Measurements from ENCODE around the gene TSHR. TPM values are rescaled to one million over a fixed set of nuclear protein-coding genes. Genes with fewer than 3 reads are reported as not detected.

Gene TSHR
- total and polyA plus RNA-seq, 3 experiments from 2014 or later, result not detected

DNA sequence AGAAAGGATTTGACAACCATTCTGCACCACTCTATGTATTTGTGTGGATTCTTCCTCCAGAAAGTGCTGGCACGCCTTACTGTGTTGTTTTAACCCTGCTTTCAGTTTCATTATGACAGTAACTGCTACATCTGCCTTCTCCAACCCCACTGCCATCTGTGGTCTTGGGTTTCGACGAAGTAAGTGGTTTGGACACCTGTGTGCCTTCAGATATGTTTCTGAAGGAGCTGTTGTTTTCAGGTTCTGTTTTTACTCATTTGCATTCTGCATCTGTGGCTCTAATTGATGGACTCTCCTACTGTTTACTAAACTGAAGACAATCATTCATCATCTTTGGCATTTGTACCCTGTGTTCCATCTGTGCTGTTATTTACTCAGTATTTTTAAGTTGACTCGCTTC is 4.1 kb downstream of the TSHR start:
- Mint-ChIP-seq H3K4me1 (peaks cover 41 to 56% (median 54%) of the 10 kb centered on the region in 3 donors), H3K9me3 (no peaks in the 10 kb centered on the region), H3K4me3 (peak overlapping the region; percentile 75 to 86 (median 80)), H3K36me3 (peaks cover 0 to 3% (median 0%) of the 10 kb centered on the region in 3 donors), H3K27ac (peak overlapping the region; percentile 62 to 95 (median 84)), H3K27me3 (peaks cover 0 to 2% of the 10 kb centered on the region in 2 donors)
- POLR2A ChIA-PET, result no interaction called here
- DNase-seq, result peak; percentile 33 to 76 (median 38)
- Histone ChIP-seq H3K4me1 (ENCODE audit: insufficient read depth, low read length) (peaks cover 19% of the 10 kb centered on the region), H3K27ac (ENCODE audit: low read depth, low read length) (no peak overlapping the region), H3K9me3 (ENCODE audit: low read length) (no peaks in the 10 kb centered on the region), H3K27me3 (ENCODE audit: insufficient read depth, low read length, poor library complexity, severe bottlenecking) (no peaks in the 10 kb centered on the region), H3K4me3 (ENCODE audit: low read length) (peak overlapping the region; percentile 21), H3K36me3 (ENCODE audit: insufficient read depth, low read length) (no peaks in the 10 kb centered on the region)
- CTCF ChIA-PET, result interaction anchor here (1.4 to 10.0 kb wide), 3 partner anchors 10 to 211 kb away, joined by 5 to 152 read pairs (median 32); no protein-coding TSS in a partner anchor

GRCh38 chr14:80965037-80965436 is 9.6 kb downstream of the TSHR start:
- DNase-seq, result no peak
- H3K27ac Mint-ChIP-seq, result no peak overlapping the region
- H3K4me1 Mint-ChIP-seq, result peaks cover 4 to 5% (median 4%) of the 10 kb centered on the region in 3 donors
- no peak overlapping the region for H3K4me3 Mint-ChIP-seq
- peaks cover 2% of the 10 kb centered on the region for H3K4me1 ChIP-seq (ENCODE audit: insufficient read depth, low read length)
- H3K9me3 Mint-ChIP-seq, result no peaks in the 10 kb centered on the region
- H3K36me3 ChIP-seq (ENCODE audit: insufficient read depth, low read length), result no peaks in the 10 kb centered on the region
- no peaks in the 10 kb centered on the region for H3K27me3 ChIP-seq (ENCODE audit: insufficient read depth, low read length, poor library complexity, severe bottlenecking)
- H3K27ac ChIP-seq (ENCODE audit: low read depth, low read length), result no peak overlapping the region
- H3K4me3 ChIP-seq (ENCODE audit: low read length), result no peak overlapping the region
- CTCF ChIA-PET, result no interaction called here
- POLR2A ChIA-PET, result no interaction called here
- H3K27me3 Mint-ChIP-seq, result no peaks in the 10 kb centered on the region
- no peaks in the 10 kb centered on the region for H3K36me3 Mint-ChIP-seq
- H3K9me3 ChIP-seq (ENCODE audit: low read length), result no peaks in the 10 kb centered on the region

- Mint-ChIP-seq H3K27me3 (no peaks in the 10 kb centered on the region), H3K9me3 (no peaks in the 10 kb centered on the region), H3K36me3 (no peaks in the 10 kb centered on the region), H3K4me3 (peak overlapping the region in 5 of 7 donors; percentile 1 to 55 (median 35)), H3K4me1 (peaks cover 24 to 48% (median 31%) of the 10 kb centered on the region in 3 donors), H3K27ac (peak overlapping the region in 6 of 8 donors; percentile 15 to 91 (median 48))
- Histone ChIP-seq H3K27ac (ENCODE audit: low read depth, low read length) (no peak overlapping the region), H3K36me3 (ENCODE audit: insufficient read depth, low read length) (no peaks in the 10 kb centered on the region), H3K27me3 (ENCODE audit: insufficient read depth, low read length, poor library complexity, severe bottlenecking) (no peaks in the 10 kb centered on the region), H3K9me3 (ENCODE audit: low read length) (no peaks in the 10 kb centered on the region), H3K4me3 (ENCODE audit: low read length) (no peak overlapping the region), H3K4me1 (ENCODE audit: insufficient read depth, low read length) (peaks cover 5% of the 10 kb centered on the region)
- POLR2A ChIA-PET, result no interaction called here
- CTCF ChIA-PET, result interaction anchor here (0.7 to 6.4 kb wide), 6 partner anchors 9 to 196 kb away, joined by 3 to 32 read pairs (median 5); partner anchors contain the start of gene TSHR
- peak in 1 of 5 donors; percentile 40 for DNase-seq
Measured at GRCh38 chr14:80973931-80974641, 18.7 kb downstream of the TSHR start.

- ChIA-PET POLR2A (no interaction called here), CTCF (interaction anchor here (1.0 to 6.4 kb wide), 3 partner anchors 13 to 21 kb away, joined by 3 to 32 read pairs (median 6); partner anchors contain the start of gene TSHR)
- Histone ChIP-seq H3K36me3 (ENCODE audit: insufficient read depth, low read length) (no peaks in the 10 kb centered on the region), H3K4me1 (ENCODE audit: insufficient read depth, low read length) (peaks cover 5% of the 10 kb centered on the region), H3K27ac (ENCODE audit: low read depth, low read length) (no peak overlapping the region), H3K9me3 (ENCODE audit: low read length) (no peaks in the 10 kb centered on the region), H3K4me3 (ENCODE audit: low read length) (no peak overlapping the region), H3K27me3 (ENCODE audit: insufficient read depth, low read length, poor library complexity, severe bottlenecking) (no peaks in the 10 kb centered on the region)
- H3K36me3 Mint-ChIP-seq, result no peaks in the 10 kb centered on the region
- no peak for DNase-seq
- no peaks in the 10 kb centered on the region for H3K9me3 Mint-ChIP-seq
- H3K4me3 Mint-ChIP-seq, result no peak overlapping the region
- H3K27ac Mint-ChIP-seq, result no peak overlapping the region
- H3K4me1 Mint-ChIP-seq, result peaks cover 24 to 49% (median 31%) of the 10 kb centered on the region in 3 donors
- no peaks in the 10 kb centered on the region for H3K27me3 Mint-ChIP-seq
Measured at GRCh38 chr14:80974679-80975078, 19.3 kb downstream of the TSHR start.

- no peak for DNase-seq
- no peaks in the 10 kb centered on the region for H3K27me3 Mint-ChIP-seq
- ChIA-PET CTCF (interaction anchor here (1.7 to 2.8 kb wide), 2 partner anchors 9 to 10 kb away, joined by 4 to 12 read pairs; no protein-coding TSS in a partner anchor), POLR2A (interaction anchor here (0.6 kb wide), 1 partner anchor 10 kb away, joined by 3 read pairs; no protein-coding TSS in a partner anchor)
- Histone ChIP-seq H3K4me3 (ENCODE audit: low read length) (no peak overlapping the region), H3K36me3 (ENCODE audit: insufficient read depth, low read length) (no peaks in the 10 kb centered on the region), H3K27me3 (ENCODE audit: insufficient read depth, low read length, poor library complexity, severe bottlenecking) (no peaks in the 10 kb centered on the region), H3K9me3 (ENCODE audit: low read length) (no peaks in the 10 kb centered on the region), H3K27ac (ENCODE audit: low read depth, low read length) (no peak overlapping the region), H3K4me1 (ENCODE audit: insufficient read depth, low read length) (peaks cover 5% of the 10 kb centered on the region)
- peak overlapping the region in 1 of 8 donors; percentile 7 for H3K27ac Mint-ChIP-seq
- H3K36me3 Mint-ChIP-seq, result no peaks in the 10 kb centered on the region
- no peaks in the 10 kb centered on the region for H3K9me3 Mint-ChIP-seq
- H3K4me1 Mint-ChIP-seq, result peaks cover 24 to 49% (median 31%) of the 10 kb centered on the region in 3 donors
- no peak overlapping the region for H3K4me3 Mint-ChIP-seq
Measured at GRCh38 chr14:80977221-80977620, 21.8 kb downstream of the TSHR start.

DNA sequence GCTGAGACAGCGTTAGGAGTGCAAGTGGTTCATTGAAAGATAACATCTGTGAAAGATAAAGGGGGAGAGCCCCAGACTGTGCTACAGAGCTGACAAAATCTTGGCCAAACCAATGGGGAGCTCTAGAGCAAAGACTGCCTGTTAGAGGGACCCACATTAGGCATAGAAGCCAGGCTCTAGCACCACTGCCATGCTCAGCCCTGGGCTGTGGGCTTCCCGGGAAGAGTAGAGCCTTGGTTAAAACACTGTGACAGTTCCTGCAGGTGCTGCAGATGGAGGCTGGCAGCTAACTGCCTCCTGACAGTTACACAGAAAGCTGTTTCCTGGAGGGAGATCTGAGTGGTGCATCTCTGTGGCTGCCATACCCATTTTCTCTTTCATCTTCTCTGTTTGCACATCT is 23.0 kb downstream of the TSHR start:
- no peak for DNase-seq
- peak overlapping the region in 1 of 7 donors; percentile 12 for H3K4me3 Mint-ChIP-seq

GRCh38 chr14:80979951-80980350 is 24.5 kb downstream of the TSHR start:
- no peaks in the 10 kb centered on the region for H3K27me3 ChIP-seq (ENCODE audit: insufficient read depth, low read length, poor library complexity, severe bottlenecking)
- CTCF ChIA-PET, result interaction anchor here (2.8 kb wide), 1 partner anchor 7 kb away, joined by 12 read pairs; no protein-coding TSS in a partner anchor
- H3K9me3 ChIP-seq (ENCODE audit: low read length), result no peaks in the 10 kb centered on the region

More for the DNA sequence above, 23.0 kb downstream of the TSHR start:
- Histone ChIP-seq H3K27me3 (ENCODE audit: insufficient read depth, low read length, poor library complexity, severe bottlenecking) (no peaks in the 10 kb centered on the region), H3K4me3 (ENCODE audit: low read length) (no peak overlapping the region), H3K36me3 (ENCODE audit: insufficient read depth, low read length) (no peaks in the 10 kb centered on the region), H3K27ac (ENCODE audit: low read depth, low read length) (no peak overlapping the region), H3K9me3 (ENCODE audit: low read length) (no peaks in the 10 kb centered on the region), H3K4me1 (ENCODE audit: insufficient read depth, low read length) (peaks cover 5% of the 10 kb centered on the region)
- POLR2A ChIA-PET, result no interaction called here
- Mint-ChIP-seq H3K9me3 (no peaks in the 10 kb centered on the region), H3K36me3 (no peaks in the 10 kb centered on the region), H3K4me1 (peaks cover 21 to 47% (median 25%) of the 10 kb centered on the region in 3 donors), H3K27ac (peak overlapping the region in 3 of 8 donors; percentile 6 to 81 (median 16)), H3K27me3 (no peaks in the 10 kb centered on the region)
- CTCF ChIA-PET, result interaction anchor here (2.8 kb wide), 1 partner anchor 9 kb away, joined by 12 read pairs; no protein-coding TSS in a partner anchor

GRCh38 chr14:80981156-80981555 is 25.7 kb downstream of the TSHR start:
- CTCF ChIA-PET, result no interaction called here
- no peaks in the 10 kb centered on the region for H3K36me3 ChIP-seq (ENCODE audit: insufficient read depth, low read length)
- H3K27ac Mint-ChIP-seq, result no peak overlapping the region

More at GRCh38 chr14:80979951-80980350, 24.5 kb downstream of the TSHR start:
- Histone ChIP-seq H3K4me1 (ENCODE audit: insufficient read depth, low read length) (peaks cover 5% of the 10 kb centered on the region), H3K27ac (ENCODE audit: low read depth, low read length) (no peak overlapping the region), H3K4me3 (ENCODE audit: low read length) (no peak overlapping the region), H3K36me3 (ENCODE audit: insufficient read depth, low read length) (no peaks in the 10 kb centered on the region)
- H3K27ac Mint-ChIP-seq, result no peak overlapping the region
- H3K4me1 Mint-ChIP-seq, result peaks cover 9 to 31% (median 14%) of the 10 kb centered on the region in 3 donors
- DNase-seq, result no peak
- H3K36me3 Mint-ChIP-seq, result no peaks in the 10 kb centered on the region
- no peak overlapping the region for H3K4me3 Mint-ChIP-seq
- H3K9me3 Mint-ChIP-seq, result no peaks in the 10 kb centered on the region
- POLR2A ChIA-PET, result interaction anchor here (0.7 kb wide), 1 partner anchor 178 kb away, joined by 3 read pairs; no protein-coding TSS in a partner anchor
- no peaks in the 10 kb centered on the region for H3K27me3 Mint-ChIP-seq

More at GRCh38 chr14:80981156-80981555, 25.7 kb downstream of the TSHR start:
- H3K4me3 ChIP-seq (ENCODE audit: low read length), result no peak overlapping the region
- no peaks in the 10 kb centered on the region for H3K9me3 Mint-ChIP-seq
- no peaks in the 10 kb centered on the region for H3K36me3 Mint-ChIP-seq
- H3K27ac ChIP-seq (ENCODE audit: low read depth, low read length), result no peak overlapping the region
- POLR2A ChIA-PET, result no interaction called here
- H3K27me3 Mint-ChIP-seq, result no peaks in the 10 kb centered on the region
- H3K27me3 ChIP-seq (ENCODE audit: insufficient read depth, low read length, poor library complexity, severe bottlenecking), result no peaks in the 10 kb centered on the region
- no peak overlapping the region for H3K4me3 Mint-ChIP-seq
- peaks cover 5% of the 10 kb centered on the region for H3K4me1 ChIP-seq (ENCODE audit: insufficient read depth, low read length)
- H3K4me1 Mint-ChIP-seq, result peaks cover 9 to 25% (median 11%) of the 10 kb centered on the region in 3 donors
- H3K9me3 ChIP-seq (ENCODE audit: low read length), result no peaks in the 10 kb centered on the region
- no peak for DNase-seq

Measured in CD8-positive, alpha-beta memory T cell (primary cell).